Body of pancreas (tissue), 4 donors: Measurements from ENCODE around the gene TPP1. TPM values are rescaled to one million over a fixed set of nuclear protein-coding genes. Genes with fewer than 3 reads are reported as not detected.

Experiments
- ATAC-seq: fragments of 150-250 bp; one replicate; pipeline ENCODE4 v1.9.1; 2016
- DNase-seq, 4 donors: peaks; one replicate each; pipeline ENCODE4 v3.0.0-alpha.2; 2019
- H3K27ac ChIP-seq, 4 donors: fragments of 200-600 bp; sonication (generic); 1 replicate in 3 of 4; 2 replicates in 1 of 4; pipeline versions ENCODE4 v1.5.1 to v1.6.1; 2016 to 2019; ENCODE audit warnings: mild to moderate bottlenecking in 1 of 4, mixed read lengths in 1 of 4, moderate library complexity in 1 of 4
- H3K27me3 ChIP-seq, 2 donors: fragments of 200-600 bp; sonication (generic); one replicate each; pipeline ENCODE4 v1.6.0; 2016; ENCODE audit warnings: mild to moderate bottlenecking in 1 of 2
- H3K36me3 ChIP-seq, 2 donors: fragments of 200-600 bp; sonication (generic); replicated peaks in 1 of 2; 2 replicates each; pipeline ENCODE4 v1.5.1; 2016; ENCODE audit warnings: low read depth in 2 of 2; ENCODE audit not compliant: insufficient read depth in 1 of 2
- H3K4me1 ChIP-seq: fragments of 200-600 bp; sonication (generic); one replicate; pipeline ENCODE4 v1.6.0; 2016
- H3K4me3 ChIP-seq, 2 donors: fragments of 200-600 bp; sonication (generic); 1 replicate in 1 of 2; 2 replicates in 1 of 2; pipeline ENCODE4 v1.5.1; 2016 to 2019
- H3K9me3 ChIP-seq, 3 donors: fragments of 200-600 bp; sonication (generic); 1 replicate in 2 of 3; 2 replicates in 1 of 3; pipeline ENCODE4 v1.5.1; 2016
- POLR2A ChIP-seq, 3 donors: fragments of 450-650 bp; IDR thresholded peaks; one replicate each; pipeline ENCODE4 v1.6.1; 2016; ENCODE audit warnings: antibody characterized with exemption in 3 of 3, mild to moderate bottlenecking in 2 of 3
- WGBS, 2 donors: methylation state at CpG; one replicate each; pipeline ENCODE4 v1.1.5; 2017; 5-methylcytosine and 5-hydroxymethylcytosine counted together
- intact Hi-C: fragments of 100-400 bp; cut with DNase I; formaldehyde crosslinking; loops from one replicate; pipeline ENCODE4 v1.15.1; 2023
- total RNA-seq, 2 donors: library from RNA; depleted of rRNA; stranded (reverse); fragments of >200 nt; gene quantifications; one replicate each; pipeline ENCODE4 v1.1.0, GENCODE V29; 2016
- TF ChIP-seq, protein P1 (sequence below), 7 experiments: fragments of 450-650 bp in 4 of 7; fragments of 200-600 bp in 3 of 7; sonication (generic) in 3 of 7; IDR thresholded peaks; one replicate each; pipeline ENCODE4 v1.5.1; 2016 to 2019; ENCODE audit warnings: antibody characterized with exemption in 7 of 7

TPP1 gene
- total RNA-seq, result 10 to 100 TPM; 20.8 TPM

DNA sequence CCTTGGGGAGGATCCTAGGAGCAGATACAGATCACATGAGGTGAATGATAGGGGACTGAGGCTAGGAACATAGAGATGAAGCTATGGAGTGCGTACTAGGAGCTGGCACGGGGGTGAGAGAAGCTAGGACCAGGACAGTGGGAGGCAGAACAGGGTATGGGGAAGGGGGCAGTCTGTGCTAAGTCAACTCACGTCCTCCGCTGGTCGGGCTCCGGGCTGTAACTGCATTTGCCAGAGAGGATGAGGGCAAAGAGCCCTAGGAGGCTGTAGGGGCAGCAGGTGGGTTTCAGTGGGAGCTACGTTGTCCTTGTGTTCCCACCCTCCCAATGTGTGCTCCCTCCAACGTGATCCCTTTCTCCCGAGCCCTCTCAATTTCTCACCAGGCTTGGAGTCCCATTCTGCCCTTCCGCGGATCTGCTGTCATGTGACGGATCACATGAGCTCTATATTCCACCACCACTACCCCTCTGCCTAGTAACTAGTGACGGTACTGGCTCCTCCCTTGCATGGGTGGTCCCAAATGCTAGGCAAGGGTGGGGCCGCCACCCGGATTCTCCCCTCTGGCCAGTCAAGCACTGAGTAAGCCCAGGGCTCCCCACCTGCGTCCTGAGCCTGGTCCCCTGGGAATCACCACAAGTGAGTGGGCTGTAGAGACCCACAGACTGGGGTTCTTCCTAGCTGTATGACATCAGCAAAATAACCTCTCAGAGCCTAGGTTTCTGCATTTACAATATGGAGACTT lies at the start of gene TPP1:
TPP1 (minus strand) TSS at position 419 of the 742 bp plus-strand sequence; CDS start at position 397, 22 bp downstream.
- ATAC-seq, result peak; percentile 98
- H3K27ac ChIP-seq, result peak within 1 kb of the TSS; percentile 66 to 80 (median 68)
- peak; percentile 91 to 96 (median 94) for DNase-seq
- WGBS, 2 donors, result 0% methylated on average over 14 to 16 of the region's 16 CpGs
- intact Hi-C loops, result no loop called here
- H3K27me3 ChIP-seq, result no peaks in the 10 kb centered on the region
- peaks cover 0 to 2% of the 10 kb centered on the region in 2 donors for H3K36me3 ChIP-seq
- H3K4me3 ChIP-seq, result peak within 1 kb of the TSS; percentile 43 to 62
- peaks cover 19% of the 10 kb centered on the region for H3K4me1 ChIP-seq
- H3K9me3 ChIP-seq, result no peaks in the 10 kb centered on the region
- TF ChIP-seq, protein P1, sequence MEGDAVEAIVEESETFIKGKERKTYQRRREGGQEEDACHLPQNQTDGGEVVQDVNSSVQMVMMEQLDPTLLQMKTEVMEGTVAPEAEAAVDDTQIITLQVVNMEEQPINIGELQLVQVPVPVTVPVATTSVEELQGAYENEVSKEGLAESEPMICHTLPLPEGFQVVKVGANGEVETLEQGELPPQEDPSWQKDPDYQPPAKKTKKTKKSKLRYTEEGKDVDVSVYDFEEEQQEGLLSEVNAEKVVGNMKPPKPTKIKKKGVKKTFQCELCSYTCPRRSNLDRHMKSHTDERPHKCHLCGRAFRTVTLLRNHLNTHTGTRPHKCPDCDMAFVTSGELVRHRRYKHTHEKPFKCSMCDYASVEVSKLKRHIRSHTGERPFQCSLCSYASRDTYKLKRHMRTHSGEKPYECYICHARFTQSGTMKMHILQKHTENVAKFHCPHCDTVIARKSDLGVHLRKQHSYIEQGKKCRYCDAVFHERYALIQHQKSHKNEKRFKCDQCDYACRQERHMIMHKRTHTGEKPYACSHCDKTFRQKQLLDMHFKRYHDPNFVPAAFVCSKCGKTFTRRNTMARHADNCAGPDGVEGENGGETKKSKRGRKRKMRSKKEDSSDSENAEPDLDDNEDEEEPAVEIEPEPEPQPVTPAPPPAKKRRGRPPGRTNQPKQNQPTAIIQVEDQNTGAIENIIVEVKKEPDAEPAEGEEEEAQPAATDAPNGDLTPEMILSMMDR (IDR thresholded peaks at IDR 0.05), result peak in 2 of 7 experiments; percentile 4 to 15
- peak in 2 of 3 donors; percentile 70 to 79 for TF ChIP-seq POLR2A (IDR thresholded peaks at IDR 0.05)

DNA sequence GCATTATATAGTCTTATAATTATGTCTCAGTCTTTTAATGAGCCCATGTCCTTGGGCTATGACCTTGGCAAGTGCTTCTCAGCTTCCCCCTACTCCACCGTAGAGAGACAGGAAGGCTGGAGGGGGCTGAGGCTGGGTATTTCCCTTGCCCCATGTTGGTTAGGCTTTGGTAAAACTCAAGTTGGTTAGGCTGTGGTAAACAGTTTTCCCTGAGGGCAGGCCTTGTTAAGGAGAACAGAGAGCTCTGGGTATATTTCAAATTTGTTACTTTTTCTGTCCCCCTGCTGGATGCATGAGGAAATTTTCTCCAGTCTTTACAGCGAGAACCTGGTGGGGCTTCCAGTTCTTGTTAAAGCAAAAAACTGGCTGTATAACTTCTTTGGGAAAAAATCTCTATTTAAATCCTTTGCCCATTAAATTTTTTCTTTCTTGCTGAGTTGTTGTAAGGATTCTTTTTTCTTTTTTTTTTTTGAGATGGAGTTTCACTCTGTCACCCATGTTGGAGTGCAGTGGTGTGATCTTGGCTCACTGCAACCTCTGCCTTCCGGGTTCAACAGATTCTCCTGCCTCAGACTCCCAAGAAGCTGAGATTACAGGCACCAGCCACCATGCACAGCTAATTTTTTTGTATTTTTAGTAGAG lies 48.6 kb upstream of the TPP1 start:
- DNase-seq (peak in 1 of 4 donors; percentile 13), ATAC-seq (peak; percentile 62)
- TF ChIP-seq, protein P1 (IDR thresholded peaks at IDR 0.05), result peak; percentile 25 to 51 (median 47)
- TF ChIP-seq POLR2A (IDR thresholded peaks at IDR 0.05), result no peak
- intact Hi-C loops, result no loop called here
- WGBS, 2 donors, result 58 to 71% methylated on average over 3 of the region's 3 CpGs
- H3K27ac ChIP-seq, result no peak overlapping the region
- no peaks in the 10 kb centered on the region for H3K27me3 ChIP-seq
- no peaks in the 10 kb centered on the region for H3K9me3 ChIP-seq
- no peaks in the 10 kb centered on the region for H3K36me3 ChIP-seq
- H3K4me3 ChIP-seq, result no peak overlapping the region
- H3K4me1 ChIP-seq, result no peaks in the 10 kb centered on the region

DNA sequence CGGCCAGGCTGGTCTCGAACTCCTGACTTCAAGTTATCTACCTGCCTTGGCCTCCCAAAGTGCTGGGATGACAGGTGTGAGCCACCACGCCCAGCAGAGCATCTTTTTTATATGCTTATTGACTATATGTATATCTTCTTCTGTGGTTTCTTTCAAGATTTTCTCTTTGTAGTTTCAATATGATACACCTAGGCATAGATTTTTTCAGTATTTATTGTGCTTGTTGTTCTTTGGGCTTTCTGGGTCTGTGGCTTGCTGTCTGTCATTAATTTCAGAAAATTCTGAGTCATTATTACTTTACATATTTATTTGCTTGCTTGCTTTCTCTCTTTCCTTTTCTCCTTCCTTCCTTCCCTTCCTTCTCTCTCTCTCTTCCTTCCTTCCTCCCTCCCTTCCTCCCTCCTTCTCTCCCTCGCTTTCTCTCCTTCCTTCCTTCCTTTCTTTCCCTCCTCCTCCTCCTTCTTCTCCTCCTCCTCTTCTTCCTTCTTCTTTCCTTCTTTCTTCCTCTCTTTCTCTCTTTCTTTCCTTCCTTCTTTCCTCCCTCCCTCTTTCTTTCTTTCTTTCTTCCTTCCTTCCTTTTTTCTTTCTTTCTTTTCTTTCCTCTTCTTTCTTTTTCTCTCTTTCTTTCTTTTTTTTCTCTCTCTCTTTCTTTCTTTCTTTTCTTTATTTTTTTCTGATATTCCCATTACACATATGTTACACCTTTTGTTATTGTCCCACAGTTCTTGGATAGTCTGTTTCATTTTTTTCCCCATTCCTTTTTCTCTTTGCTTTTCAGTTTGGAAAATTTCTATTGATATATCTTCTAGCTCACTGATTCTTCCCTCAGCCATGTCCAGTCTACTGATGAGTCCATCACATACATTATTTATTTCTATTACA lies 47.3 kb upstream of the TPP1 start:
- no peak for DNase-seq
- H3K27me3 ChIP-seq, result no peaks in the 10 kb centered on the region
- no peaks in the 10 kb centered on the region for H3K9me3 ChIP-seq
- H3K27ac ChIP-seq, result no peak overlapping the region
- H3K4me1 ChIP-seq, result no peaks in the 10 kb centered on the region
- no peaks in the 10 kb centered on the region for H3K36me3 ChIP-seq
- 86 to 87% methylated on average over 4 of the region's 4 CpGs for WGBS, 2 donors
- no peak for TF ChIP-seq POLR2A (IDR thresholded peaks at IDR 0.05)
- TF ChIP-seq, protein P1 (IDR thresholded peaks at IDR 0.05), result no peak
- no peak overlapping the region for H3K4me3 ChIP-seq
- intact Hi-C loops, result no loop called here
- ATAC-seq, result no peak

DNA sequence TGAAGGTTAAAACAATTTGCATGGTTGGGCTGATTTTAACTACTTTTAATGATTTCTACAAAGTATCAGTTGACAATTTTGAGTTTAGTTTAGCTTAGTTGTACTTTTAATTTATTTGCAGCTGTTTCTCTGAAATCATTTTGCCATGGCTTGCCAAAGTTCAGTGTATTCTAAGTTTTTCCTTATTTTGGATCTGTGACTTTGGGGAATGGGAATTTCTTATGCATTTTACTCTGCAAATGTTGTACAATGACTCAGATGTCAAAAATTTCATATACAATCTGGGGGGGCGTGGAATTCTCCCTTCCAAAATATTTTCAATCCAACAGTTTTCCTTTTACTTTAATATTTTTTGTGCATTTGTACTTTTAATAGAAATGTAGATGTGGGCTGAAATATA lies 45.3 kb upstream of the TPP1 start:
- no peaks in the 10 kb centered on the region for H3K9me3 ChIP-seq
- no peaks in the 10 kb centered on the region for H3K4me1 ChIP-seq
- intact Hi-C loops, result no loop called here
- no peak for TF ChIP-seq POLR2A (IDR thresholded peaks at IDR 0.05)
- TF ChIP-seq, protein P1 (IDR thresholded peaks at IDR 0.05), result no peak
- H3K27me3 ChIP-seq, result no peaks in the 10 kb centered on the region
- ATAC-seq (no peak), DNase-seq (no peak)
- H3K27ac ChIP-seq, result no peak overlapping the region
- H3K4me3 ChIP-seq, result no peak overlapping the region
- H3K36me3 ChIP-seq, result no peaks in the 10 kb centered on the region
- WGBS, 2 donors, result 0% methylated on average over 1 of the region's 1 CpG
